ENCODE results near the gene C2CD4C.
"Not testable (repeated sequence)": the region's sequence is repeated elsewhere in the genome, so short reads cannot be mapped to it uniquely, and the experiment has no call there.

DNA sequence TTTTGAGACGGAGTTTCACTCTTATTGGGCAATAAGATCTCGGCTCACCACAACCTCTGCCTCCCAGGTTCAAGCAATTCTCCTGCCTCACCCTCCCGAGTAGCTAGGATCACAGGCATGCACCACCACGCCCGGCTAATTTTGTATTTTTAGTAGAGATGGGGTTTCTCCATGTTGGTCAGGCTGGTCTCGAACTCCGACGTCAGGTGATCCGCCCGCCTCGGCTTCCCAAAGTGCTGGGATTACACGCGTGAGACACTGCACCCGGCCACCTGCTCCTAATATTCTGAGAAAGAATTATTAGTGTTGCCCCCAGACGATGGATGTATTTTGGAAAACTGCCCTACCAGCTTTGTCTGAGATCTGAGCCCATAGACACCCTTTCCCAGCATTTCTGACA lies 53.4 kb downstream of the C2CD4C start:
- TF ChIP-seq, protein P1, sequence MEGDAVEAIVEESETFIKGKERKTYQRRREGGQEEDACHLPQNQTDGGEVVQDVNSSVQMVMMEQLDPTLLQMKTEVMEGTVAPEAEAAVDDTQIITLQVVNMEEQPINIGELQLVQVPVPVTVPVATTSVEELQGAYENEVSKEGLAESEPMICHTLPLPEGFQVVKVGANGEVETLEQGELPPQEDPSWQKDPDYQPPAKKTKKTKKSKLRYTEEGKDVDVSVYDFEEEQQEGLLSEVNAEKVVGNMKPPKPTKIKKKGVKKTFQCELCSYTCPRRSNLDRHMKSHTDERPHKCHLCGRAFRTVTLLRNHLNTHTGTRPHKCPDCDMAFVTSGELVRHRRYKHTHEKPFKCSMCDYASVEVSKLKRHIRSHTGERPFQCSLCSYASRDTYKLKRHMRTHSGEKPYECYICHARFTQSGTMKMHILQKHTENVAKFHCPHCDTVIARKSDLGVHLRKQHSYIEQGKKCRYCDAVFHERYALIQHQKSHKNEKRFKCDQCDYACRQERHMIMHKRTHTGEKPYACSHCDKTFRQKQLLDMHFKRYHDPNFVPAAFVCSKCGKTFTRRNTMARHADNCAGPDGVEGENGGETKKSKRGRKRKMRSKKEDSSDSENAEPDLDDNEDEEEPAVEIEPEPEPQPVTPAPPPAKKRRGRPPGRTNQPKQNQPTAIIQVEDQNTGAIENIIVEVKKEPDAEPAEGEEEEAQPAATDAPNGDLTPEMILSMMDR (IDR thresholded peaks at IDR 0.05; ENCODE audit: low read depth, low read length): not testable (repeated sequence)
- TF ChIP-seq, protein P2, sequence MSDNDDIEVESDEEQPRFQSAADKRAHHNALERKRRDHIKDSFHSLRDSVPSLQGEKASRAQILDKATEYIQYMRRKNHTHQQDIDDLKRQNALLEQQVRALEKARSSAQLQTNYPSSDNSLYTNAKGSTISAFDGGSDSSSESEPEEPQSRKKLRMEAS (IDR thresholded peaks at IDR 0.05; ENCODE audit: low read depth, low read length): not testable (repeated sequence)
- TF ChIP-seq POLR2A (IDR thresholded peaks at IDR 0.05; ENCODE audit: extremely low read depth, insufficient read length); MYC (IDR thresholded peaks at IDR 0.05; ENCODE audit: low read depth, low read length): not testable (repeated sequence)
